Measurements from ENCODE around the gene CD247.

Gene CD247

DNA sequence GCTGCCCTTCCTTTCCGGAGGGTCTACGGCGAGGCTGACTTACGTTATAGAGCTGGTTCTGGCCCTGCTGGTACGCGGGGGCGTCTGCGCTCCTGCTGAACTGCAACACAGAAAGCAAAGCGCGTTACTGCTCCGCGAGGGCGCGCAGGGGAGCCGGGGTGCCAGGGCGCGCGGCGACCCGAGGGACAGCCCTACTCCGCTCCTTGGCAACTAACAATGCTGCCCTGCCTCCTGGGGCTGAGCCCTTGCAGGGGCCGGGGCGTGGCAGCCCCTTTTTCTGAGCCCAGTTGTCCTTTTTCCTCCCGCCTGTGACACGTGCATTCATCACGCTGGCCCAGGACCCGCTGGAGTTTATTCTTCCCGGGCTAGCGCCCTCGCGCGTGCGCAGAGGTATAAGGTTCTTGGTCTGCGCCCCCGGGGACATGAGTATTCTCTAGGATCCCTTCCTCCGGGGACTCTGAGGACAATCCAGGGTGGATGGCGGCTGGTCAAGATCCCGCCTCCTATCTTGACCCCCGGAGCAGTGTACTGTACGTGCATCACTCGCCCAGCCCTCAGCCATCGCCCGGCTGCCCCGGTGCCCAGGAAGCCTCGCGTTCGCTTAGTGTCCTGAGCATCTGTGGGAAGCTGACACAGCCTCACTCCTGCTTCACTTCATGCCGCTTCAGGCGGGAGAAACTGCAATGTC is 78.9 kb downstream of the CD247 start:
- DNase-seq (ENCODE audit: low spot score): no peak

DNA sequence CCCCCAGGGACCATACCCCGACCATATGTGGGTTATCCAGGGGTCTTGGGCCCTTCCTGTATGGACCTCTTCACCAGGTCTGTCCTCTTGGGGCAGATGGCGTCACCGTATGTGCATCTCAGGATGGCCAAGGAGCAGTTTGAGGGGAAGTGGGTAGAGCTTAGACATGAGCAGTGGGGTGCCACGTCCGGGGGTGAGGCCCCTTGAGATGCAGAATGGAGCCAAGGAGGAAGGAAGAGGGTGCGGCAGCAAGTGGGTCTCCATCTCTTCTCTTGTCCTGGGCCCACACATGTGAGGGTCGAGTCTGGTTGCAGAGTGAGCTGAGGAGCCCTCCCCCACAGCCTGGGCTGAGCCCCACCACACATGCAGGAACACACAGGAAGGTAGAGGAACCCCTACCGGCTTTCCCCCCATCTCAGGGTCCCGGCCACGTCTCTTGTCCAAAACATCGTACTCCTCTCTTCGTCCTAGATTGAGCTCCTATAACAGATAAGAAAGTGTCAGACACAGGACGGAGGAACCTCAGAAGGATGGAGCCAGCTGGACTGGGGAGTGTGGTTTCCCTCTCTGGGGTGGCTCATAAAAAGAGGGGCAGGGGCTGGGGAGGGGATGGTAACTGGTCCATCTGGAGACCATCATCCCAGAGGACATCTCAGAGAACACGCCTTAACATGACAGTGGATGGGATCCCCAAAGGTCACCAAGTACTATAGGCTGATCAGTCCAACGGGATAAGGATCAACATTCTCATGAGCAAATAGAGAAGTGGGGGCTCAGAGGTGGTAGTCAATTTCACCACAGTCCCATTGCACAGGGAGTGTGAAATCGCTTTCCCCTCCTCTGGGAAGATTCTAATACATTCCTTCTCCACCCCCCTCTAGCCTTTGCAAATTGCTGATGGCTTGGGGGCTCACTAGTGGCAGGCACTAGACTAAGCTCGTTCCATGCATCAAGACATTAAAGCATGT is 79.9 kb downstream of the CD247 start:
- DNase-seq (ENCODE audit: low spot score): no peak

DNA sequence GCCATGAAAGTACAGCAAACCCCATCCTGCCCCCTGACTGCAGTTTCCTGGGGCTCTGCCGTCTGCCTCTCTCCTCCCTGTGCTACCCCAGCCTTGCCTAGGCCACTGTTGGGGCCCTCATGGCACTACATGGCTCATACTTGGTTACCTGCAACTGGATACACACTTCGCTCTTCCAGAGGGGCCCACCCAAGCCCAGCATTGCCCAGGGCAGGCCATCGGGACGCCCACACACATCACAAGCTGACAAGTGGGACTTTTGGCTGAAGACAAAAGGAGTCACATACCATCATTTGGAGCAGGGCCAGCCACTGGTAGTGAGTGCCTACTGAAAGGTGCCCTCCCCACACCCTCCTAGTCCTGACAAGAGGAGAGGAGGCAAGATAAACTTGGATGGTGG is 82.8 kb downstream of the CD247 start:
- no peak for DNase-seq (ENCODE audit: low spot score)

DNA sequence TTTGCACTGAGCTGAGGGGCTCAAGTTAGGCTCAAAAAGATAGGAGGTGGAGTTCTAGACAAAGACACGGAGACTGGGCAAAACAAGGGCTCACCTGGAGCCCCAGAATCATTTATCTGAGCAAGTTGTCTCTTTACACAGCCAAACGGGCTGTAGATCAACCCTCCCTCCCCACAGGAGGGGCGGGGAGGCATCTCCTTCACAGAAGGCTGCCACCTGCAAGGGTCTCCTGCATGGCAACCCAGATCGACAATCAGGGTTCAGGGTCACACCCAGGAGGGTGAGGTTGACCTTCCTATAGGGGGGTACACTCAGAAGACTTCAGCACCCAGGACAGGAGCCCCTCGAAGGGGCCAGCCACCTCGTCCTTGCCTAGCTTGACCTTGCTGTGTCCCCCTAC is 84.0 kb downstream of the CD247 start:
- DNase-seq (ENCODE audit: low spot score): no peak

DNA sequence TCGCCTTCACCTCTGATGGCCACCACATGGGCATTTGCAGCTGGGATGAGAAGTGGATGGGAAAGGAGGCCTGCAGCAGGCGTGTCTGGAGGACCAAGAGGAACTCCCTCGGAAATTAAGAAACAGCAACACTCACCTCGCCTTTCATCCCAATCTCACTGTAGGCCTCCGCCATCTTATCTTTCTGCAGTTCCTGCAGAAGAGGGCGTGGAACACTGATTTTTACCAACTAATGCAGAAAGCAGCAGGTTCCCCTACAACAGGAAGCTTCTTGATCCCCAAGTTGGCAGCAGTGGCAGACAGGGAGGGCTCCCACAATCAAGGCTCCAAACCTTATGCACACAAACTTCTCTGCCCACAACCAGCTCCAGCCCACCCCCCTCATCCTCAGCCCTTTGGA is 84.4 kb downstream of the CD247 start:
- no peak for DNase-seq (ENCODE audit: low spot score)

DNA sequence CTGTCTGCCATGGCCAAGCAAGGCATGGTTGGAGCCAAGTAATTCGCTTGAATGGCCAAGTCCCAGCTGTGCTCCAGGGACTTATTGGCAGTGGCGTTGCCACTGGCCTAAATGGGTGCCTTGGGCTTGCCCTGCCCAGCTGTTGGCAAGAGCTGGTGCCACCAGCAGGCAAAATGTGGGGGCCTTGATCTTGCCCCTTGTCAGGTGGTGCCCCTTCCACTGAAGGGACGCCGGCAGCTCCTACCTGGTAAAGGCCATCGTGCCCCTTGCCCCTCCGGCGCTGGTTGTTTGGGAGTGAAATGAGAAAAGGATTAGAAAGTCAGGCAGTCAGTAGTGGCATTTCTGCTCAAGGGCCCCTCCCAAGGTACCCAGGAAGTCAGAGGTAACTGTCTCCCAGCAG is 85.5 kb downstream of the CD247 start:
- DNase-seq (ENCODE audit: low spot score): no peak

DNA sequence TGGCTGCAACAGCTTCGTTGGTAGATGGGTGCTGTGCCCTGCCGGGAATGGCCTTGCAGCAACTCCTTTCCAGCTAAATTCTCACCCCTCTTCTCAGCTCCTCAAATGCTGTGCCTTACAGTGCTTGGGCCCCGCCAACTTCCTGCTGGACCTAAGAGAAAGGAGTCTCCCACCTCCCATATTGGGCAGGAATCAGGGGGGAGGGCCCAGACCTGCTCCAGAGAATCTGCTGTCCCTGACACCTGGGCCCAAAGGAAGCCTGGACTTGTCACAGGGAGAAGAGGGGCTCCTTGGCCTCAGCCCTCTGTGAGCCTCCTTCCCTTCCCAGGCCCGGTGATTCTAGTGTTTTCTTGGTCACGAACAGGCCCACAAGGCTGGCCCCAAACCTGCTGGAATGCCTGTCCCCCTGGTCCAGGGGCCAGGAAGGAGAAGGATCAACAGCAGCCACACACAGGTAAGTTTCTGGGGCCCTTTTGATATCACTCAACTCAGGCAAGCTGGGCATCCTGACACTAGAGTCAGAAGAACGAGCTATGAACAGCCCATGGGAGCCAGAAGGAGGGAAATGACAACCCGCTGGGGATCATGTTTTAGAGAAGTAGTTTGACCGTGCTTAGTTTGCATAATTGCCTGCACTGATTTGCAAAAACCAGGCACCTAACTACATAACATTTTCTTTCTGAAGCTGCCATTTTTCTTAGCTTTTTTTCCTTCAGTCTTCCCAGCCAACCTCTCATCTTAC is 86.2 kb downstream of the CD247 start:
- no peak for DNase-seq (ENCODE audit: low spot score)

DNA sequence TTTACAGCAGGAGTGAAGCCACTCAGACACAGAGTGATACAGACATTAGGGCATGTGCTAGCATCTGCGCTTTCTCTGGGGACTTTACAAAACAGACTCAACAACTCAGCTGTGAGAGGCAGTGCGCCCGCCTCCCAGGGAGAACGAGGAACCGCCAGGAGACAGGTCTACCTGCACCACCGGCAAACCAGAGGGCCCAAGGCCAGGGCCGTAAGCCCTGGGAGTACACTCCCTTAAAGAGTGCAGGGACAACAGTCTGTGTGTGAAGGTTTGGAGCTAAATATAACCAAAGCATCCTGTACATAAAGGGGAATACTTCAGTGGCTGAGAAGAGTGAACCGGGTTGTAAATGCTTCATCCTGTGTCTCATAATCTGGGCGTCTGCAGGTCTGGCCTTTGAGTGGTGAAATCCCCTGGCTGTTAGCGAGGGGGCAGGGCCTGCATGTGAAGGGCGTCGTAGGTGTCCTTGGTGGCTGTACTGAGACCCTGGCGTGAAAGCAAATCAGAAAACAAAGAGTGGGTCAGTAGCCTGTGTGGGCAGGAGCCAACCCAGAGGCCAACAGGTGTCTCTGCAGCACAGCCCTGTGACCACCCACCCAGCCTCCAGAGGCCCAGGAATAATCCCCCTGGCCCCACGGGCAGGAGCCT is 86.9 kb downstream of the CD247 start:
- DNase-seq (ENCODE audit: low spot score): no peak

DNA sequence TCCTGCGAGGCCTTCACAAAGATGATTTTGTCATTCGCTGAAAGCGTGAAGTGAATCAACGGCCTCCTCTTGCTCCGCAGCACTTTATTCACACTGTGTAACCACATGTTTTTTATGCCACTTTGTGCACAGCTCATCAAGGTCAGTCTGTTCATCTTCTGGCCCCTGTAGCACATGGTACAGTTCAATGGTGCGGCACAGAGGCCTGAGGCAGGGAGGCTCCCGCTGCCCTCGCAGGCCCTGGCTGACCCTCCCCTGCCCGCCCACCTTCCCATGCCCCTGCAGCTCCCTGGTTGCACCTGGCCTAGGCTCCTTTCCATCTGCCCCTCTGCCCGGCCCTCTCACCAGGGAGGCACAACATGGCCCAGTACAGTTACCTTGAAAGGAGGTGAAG is 87.5 kb downstream of the CD247 start:
- no peak for DNase-seq (ENCODE audit: low spot score)

DNA sequence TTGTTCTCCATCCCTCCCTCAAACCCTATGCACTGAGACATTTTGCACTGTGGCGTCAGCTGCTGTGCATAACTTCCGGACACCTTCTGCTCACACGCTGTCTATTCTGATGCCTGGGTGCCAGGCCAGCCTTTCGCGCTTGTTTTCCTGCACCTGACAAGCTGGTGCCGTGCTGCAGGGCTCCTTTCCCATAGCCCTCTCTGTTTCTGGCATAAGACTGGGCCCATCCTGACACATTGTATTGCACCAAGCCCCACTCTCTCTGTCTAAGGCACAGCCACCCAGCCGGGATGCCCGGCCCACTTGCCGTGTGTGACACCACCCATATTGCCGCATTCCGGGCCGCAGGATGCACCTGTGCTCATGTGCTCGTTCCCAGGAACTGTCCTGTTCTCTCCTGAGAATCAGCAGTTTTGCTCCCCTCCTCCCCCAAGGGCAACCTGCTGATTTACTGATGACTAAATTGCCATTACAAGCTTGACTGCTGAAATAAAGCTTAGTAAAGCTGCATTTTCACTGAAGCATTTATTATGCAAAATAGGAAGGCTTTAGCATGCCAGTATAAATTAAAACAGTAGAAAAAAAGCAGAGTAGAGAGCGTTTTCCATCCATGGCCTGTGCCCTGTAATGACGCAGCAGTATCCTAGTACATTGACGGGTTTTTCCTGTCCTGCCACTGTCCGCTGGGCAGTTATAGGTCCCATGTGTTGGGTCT is 88.0 kb downstream of the CD247 start:
- no peak for DNase-seq (ENCODE audit: low spot score)

DNA sequence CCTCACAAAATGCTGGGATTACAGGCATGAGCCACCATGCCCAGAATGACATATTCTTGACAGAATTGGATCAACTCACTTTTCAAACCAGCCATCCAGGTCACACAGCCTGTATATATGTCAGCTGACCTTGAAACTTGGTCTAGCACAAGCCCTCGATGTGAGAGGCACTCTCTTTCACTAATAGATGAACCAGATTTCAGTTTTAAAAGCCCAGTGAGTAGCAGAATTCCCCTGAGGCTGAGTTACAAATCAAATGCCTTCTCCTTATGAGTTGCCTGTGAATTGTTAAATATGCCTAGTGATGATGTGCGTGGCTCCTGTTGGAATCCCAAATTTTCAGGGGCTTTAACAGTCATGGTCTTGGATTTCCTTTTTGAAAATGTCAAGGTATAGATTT is 88.7 kb downstream of the CD247 start:
- DNase-seq (ENCODE audit: low spot score): no peak

DNA sequence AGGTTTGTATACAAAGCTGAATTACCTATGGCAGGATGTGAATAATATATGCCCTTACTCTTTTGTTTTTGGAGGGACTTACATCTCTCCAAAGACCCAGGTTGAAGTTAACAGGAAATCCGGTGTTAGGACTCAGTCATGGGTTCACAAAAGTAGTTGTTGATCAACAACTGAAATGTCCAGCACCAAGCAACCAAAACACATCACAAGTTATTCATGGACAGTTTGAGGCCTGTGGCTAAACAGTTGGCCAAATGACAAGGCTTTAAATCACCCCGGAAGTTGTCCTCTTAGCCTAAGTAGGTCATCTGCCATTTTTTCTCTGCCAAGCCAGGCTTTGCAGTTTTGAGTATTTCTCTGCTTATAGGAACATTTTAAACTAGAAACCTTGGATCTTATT is 89.9 kb downstream of the CD247 start:
- DNase-seq (ENCODE audit: low spot score): no peak

DNA sequence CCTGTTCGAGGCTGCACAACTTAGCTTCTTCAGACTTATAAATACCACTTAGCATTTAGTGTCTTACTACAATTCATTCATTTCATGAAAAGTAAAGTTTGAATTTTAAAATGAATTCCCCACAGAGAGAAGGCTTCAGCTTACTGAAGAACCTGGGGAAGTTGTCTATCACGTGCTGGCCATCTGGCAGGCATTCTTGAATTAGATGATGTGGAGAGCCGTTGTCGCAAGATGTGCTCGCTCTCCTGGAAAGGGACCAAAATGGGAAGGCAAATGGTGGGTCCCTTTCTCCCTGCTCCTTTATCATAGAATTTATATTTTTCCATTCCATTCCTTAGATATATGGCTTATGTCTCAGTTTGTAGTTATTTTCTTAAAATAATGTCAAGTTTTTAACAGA is 90.5 kb downstream of the CD247 start:
- no peak for DNase-seq (ENCODE audit: low spot score)

DNA sequence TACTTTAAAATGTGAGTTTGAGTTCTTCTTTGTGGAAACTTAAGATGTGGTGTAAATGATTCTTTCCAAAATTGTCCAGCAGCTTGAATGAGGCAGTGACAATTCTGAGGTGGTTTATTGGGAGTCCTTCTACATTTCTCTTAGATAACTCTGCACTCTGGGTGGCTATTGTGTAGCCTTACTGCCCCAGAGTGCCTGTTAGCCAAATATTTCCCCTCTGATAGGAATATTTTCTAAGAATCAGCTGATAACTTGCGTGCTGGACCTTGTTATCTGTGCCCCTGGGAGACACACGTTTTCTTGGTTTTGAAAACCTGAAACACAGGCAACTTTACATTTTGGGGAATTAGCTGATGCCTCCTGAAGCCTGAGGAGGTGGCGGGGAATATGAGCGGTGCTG is 91.6 kb downstream of the CD247 start:
- no peak for DNase-seq (ENCODE audit: low spot score)

DNA sequence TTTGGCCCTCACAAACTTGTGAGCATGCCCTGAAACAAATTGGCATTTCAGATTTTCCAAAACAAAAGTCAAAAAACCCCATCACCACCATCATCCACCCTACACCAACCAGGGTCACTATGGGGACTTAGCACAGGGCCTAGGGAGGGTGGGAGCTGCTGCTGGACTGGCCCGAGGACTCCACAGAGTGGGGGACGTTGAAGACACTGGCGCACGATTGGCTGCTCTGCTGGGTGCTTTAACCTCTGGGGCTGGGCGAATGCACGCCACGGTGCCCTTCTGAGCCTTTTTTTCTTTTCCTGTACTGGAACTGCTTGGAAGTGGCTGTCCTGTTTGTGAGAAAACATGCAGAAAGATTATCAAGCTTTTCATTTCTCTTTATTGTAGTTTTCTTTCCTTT is 92.8 kb downstream of the CD247 start:
- DNase-seq (ENCODE audit: low spot score): no peak

DNA sequence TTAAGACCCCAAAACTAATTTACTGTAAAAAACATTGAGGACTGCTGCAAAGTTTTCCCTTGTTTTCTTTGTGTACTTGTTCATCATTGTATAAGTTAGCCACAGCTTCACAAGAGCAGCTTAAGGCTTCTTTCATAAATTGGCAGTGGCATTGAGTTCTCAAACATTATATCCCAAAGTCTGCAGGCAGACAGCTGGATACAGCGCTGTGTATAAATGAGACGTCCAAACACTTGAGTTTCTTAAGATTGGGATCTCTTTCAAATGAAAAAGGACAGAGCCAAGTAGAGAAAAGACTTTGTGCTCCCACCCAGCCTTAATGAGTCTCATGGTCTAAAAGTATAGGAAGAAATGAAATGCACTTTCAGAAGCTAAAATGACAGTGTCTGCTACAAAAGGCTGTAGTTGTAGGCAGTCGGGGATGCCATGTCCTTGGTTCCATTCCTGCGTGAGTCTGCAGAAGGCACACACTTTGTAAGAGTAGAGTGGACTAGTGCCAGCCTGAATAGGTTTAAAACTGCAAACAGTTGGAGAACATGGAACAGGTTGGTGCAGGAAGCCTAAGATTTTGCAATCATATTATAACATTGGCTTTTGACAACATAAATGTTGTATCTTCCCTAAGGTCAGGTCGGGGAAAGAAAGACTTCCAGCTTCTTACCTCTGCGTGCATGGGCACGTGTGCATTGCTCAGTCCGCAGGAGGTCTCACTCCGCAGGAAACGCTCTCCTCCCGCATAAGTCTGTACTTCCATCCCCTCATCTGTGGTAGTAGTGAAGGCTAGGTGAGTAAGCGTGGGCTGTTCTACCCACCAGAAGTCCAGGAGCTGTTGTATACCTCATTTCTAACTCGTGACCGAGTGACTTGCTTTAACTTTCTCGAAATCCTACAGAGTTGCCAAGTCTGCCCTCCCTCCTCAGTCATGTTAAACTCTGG is 94.4 kb downstream of the CD247 start:
- DNase-seq (ENCODE audit: low spot score): no peak

DNA sequence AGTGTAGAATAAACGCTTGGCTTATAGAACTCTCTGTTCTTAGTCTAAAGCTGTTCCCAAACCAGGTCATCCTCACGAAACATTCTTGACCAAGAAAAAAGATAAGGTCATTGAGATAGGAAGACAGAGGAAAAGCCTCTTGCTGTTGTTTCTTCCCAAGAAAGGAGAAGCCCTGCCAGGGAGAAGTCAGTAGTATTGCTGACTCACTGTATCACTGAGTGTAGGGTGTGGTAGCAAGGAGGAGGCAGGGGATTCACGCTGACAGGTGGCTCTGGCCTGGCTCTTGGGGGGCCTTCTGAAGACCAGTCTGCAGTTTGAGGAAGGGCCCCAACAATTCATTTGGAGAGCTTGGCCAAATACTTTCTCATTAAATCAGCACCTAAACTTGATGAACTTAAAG is 97.8 kb downstream of the CD247 start:
- DNase-seq (ENCODE audit: low spot score): no peak

DNA sequence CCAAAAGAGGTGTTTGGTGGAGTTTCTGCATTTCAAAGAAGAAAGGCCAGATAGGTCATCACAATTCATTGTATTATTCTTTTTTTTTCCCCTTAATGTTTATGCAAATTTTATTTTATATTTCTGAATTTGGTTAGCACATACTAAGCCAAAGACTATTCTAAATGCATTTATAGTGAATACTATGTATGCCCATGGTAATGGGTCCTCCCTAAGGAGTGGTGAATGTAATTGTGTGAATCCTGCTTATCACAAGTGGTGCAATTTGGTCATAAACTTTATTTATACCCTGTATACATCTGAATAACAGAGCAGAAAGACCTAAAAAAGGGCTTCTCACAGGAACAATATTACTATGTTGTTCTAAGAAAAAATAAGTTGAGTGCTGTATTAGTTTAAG is 99.1 kb downstream of the CD247 start:
- no peak for DNase-seq (ENCODE audit: low spot score)

DNA sequence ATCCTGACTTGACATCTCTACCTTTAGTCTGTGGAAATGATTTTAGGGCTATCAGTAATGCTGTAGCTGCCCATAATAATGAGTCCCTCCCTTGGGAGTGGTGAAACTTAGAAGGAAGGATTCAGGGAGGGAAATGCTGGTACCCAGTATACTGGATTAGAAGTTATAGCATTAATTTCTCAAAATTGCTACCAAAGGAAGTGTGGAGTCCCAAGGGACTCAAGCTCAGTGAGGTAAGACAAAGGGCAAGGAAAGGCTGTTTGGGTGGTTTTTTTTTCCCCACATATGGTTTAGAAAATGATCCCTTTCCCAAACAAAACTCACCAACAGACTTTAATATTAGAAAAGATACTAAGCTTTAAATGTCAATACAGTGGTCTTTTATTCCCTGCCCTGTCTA is 99.9 kb downstream of the CD247 start:
- DNase-seq (ENCODE audit: low spot score): no peak

DNA sequence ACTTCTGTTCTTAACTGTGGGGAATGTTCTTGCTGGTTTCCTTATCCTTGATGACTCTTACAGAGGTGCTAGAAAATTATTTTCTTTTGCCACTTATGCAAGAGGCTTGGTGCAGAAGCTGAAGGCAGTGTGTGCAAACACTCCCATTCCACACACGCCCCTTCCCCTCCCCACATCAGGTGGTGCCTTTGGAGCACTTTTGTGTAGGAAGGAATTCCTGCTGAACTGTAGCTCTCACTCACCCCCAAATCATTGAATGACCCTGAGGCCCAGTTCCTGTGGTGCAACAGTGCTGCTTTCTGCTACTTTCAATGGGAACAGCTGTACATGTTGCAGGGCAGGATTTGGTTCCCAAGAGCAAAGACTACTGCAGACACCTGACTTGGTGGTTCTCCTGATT is 101.8 kb downstream of the CD247 start:
- DNase-seq (ENCODE audit: low spot score): no peak

DNA sequence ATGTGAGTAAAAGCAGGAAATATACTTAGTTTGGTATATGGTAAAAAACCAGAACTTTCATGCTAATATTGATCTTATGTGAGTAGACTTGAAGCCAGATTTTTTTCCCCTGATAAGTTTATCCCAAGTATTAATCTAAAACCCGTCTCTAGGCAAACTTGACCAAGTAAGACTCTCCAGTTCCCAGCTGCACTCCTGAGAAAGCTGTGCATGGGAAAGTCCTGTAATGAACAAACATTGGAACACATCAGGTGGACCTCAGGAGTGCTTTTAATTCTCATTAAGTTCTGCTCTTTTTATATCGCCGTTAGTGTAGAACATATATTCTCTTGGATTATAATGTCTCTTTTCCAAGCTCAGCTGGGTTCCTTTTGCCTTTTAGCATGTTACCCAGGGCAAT is 105.0 kb downstream of the CD247 start:
- DNase-seq (ENCODE audit: low spot score): no peak

All from activated CD4-positive, alpha-beta T cell treated with anti-CD3 and anti-CD28 coated beads, Interleukin-2, Interleukin-4, amounts not matched to agents 100 ng/mL and 50 ng/mL, durations not matched to agents 16 hours and 8 hours (primary cell).